Dermis microvascular lymphatic vessel endothelial cell (primary cell): ENCODE data around the gene PLCG2. TPM values are rescaled to one million over a fixed set of nuclear protein-coding genes. Genes with fewer than 3 reads are reported as not detected.
"Not testable (repeated sequence)": the region's sequence is repeated elsewhere in the genome, so short reads cannot be mapped to it uniquely, and the experiment has no call there.

Source experiments
- DNase-seq, 2 donors: peaks; one replicate each; pipeline versions ENCODE4 v3.0.0 to v3.0.0-alpha.2; 2010; ENCODE audit warnings: low read depth in 2 of 2
- total RNA-seq: library from RNA; depleted of rRNA; stranded (reverse); fragments of >200 nt; gene quantifications from 2 replicates; pipeline ENCODE4 v1.2.1, GENCODE V29; 2014

PLCG2 gene
- 10.4 and 25.9 TPM in 2 replicates for total RNA-seq

DNA sequence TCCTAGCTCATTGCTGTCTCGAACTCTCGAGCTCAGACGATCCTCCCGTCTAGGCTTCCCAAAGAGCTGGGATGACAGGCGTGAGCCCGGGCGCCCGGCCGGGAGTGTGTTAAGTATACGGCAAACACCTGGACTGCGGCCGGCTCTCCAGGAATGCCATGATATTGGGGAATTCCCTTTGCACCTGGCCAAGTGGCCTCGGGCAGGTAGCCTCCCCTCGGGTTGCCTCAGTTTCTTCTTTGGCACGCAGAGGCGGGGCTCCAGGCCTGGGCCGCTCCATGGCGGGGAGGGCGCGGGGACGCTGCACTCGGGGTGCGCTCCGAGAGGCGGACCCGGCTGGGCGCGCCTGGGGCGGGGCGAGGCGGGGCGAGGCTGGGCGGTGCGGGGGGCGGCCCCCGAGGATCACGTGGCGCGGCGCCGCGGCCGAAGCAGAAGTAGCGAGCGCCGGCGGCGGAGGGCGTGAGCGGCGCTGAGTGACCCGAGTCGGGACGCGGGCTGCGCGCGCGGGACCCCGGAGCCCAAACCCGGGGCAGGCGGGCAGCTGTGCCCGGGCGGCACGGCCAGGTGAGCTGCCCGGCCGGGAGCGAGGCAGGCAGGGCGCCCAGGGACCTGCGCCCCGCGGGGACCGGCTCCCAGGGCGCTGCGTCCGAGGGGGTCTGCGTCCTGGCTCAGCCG, at the start of gene PLCG2:
Gene PLCG2, plus strand, starts transcription at position 431 of the 675 bp plus-strand sequence. CDS start 6,699 bp downstream, outside the sequence.
- DNase-seq: peak; percentile 30 to 71

DNA sequence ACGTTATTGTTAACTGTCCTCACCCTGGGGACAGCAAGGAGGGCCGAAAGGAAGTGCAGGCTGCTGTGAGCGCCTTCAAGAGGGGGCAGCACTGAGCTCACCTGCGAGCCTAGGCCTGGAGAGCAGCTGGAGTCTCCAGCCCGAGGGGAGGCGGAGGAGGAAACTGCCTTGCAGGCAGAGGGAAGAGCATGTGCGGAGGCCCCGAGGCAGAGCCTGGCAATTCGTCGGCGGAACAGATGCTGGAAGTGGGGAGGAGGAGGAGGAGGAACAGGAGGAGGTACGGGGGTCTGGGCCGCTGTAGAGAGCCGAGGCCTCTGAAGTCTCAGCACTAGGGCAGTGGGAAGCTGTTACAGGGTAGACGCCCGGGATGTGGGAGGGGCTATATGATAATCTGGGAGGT, 49.6 kb upstream of the PLCG2 start:
- DNase-seq: no peak

DNA sequence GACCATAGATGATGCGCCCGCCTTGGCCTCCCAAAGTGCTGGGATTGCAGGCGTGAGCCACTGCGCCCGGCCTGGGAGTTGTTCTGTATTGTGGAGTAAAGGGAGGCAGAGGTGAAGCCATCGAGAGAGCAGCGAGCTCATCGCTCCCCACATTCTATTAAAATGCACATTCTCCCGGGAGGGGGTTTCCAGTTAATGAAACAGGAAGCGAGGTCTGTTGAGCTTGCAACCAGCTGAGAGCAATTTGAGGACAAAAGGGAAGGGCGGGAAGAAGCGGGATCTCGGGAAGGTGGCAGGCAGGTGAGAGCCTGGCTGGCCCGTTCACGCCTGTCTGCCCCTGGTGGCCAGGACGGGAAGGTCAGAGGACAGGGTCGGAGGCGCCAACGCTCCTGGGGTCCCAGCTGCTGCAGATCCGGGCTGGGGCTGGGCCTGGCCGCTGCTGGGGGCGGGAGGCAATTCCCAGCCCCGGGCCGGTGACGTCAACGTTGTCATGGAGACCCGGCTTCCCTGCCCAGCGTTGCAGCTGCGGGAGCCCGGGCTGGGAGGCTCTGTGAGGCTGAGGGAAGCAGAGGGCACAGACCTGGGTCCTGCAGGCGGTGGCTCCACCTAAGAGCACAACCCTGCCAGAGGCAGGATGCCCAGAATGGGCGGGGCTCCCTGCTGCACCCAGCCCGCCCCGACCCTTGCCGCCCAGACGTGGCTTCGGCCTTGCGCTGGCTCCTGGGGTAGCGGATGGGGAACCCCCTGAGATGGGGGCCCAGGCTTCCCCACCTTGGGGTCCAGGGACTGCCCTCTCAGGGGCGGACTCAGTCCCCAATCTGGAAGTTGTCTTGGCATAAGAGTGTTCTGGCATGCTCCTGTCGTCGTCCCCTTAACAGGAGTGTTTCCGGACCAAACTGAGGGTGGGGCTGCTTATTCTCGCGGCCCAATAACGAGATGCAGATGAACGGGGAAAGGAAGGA, 48.7 kb upstream of the PLCG2 start:
- peak; percentile 84 to 85 for DNase-seq

DNA sequence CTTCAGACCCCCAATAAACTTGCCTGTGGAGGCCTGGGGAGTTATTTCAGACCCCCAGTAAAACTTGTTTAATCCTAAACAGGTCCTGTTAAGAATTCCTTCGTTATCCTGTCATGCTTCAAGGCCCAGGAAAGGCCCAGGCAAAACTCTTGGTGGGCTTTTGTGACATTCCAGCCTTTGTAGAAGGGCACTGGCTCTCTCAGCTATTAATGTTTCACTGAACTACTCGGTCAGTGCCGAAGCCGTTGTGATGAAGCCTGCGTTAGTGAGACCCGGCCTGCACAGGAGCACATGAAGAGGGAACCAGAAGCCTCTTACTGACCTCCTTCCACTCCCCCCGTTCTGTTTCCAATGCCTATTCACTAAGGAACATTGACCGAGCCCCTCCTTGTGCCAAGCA, 47.4 kb upstream of the PLCG2 start:
- no peak for DNase-seq

DNA sequence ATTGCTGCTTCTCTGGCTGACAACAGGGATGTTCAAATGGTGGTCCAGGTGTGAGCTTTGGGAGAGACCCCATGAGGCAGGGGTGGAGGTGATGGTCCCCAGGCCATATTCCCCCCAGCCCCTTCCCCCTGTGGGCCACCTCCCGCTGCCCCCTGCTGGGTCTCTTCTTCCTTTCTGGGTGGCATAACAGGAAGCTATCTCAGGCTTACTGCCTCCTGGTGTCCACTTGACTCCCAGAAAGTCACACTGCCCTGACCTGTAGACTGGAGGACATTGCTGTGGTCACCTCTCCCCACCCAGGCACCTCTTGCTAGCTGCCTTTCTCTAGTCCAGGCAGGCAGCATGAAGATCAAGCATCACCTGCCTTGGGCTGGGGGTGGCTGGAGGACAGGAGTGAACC, 46.4 kb upstream of the PLCG2 start:
- DNase-seq: no peak

DNA sequence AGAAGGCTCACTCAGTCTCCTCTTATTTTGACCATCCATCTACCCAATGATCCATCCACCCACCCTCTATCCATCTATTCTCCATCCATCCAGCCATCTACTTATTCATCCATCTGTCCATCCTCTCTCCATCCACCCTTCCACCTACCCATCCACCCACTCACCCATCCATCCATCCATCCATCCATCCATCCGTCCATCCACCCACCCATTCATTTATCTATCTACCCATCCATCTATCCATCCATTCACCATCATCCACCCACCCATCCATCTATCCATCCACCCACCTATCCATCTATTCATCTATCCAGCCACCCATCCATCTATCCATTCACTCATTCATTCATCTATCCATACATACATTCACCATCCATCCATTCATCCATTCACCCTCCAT, 45.8 kb upstream of the PLCG2 start:
- DNase-seq: no peak

DNA sequence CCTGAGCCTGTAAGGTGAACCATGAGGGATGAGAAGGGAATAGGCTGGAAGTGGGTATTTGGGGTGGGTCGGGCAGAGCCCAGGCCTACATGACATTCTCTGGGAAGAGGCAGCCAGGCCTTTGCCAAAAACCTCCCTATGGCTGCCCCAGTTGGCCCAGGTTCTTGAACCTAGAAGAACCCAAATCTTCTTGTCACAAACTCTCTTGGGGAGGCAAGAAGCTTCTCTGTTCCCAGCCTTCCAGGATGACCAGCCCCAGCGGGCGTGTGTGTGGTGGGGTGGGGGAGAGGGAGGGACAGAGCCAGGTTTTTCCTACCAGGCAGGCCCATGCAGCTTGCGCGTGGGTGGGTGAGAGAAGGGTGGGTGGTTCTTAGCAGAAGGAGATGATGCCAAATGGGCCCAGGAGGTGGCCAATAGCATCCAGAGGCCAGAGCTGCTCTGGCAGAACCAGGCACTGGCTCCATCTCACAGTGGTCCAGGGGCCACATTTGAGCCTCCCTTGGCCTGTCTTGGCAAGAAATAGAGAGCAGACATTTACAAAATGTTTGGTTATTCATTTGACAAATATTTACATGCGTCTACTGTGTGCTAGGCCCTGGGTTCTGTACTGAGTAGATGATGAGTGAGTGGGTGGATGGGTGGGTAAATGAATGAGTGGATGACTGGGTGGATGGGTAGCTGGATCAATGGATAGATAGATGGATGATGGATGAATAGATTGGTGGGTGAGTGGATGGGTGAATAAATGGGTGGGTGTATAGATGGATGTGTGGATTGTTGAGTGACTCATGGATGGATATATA, 44.3 kb upstream of the PLCG2 start:
- DNase-seq: no peak

DNA sequence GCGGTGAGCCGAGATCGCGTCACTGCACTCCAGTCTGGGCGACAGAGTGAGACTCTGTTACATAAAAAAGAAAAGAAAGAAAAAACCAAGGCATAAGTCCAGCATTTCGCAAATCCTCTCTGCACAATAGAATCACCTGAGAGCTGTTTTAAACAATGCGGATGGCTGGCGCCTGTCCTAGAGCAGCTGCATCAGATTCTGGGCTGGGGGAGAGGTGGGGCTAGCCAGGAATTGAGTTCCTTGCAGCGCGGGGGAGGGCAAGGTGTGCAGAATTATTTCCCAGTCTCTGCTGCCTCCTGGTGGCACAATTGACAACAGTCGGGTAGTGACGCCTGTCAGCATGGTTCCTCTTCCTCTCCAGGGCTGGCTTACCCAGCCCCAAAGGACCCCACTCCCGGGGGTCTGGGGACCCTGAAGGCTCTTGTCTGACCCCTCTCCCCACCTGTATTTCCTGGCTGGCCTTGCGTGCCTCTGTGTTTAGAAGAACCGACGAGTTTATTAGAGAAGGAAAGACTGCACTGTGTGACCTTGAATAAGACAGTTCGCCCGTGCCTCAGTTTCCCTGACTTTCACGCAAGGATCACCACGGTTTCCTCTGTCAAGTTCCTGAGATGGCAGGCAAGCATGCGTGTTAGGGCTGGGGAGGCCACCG, 41.1 kb upstream of the PLCG2 start:
- DNase-seq: peak; percentile 87 to 92

DNA sequence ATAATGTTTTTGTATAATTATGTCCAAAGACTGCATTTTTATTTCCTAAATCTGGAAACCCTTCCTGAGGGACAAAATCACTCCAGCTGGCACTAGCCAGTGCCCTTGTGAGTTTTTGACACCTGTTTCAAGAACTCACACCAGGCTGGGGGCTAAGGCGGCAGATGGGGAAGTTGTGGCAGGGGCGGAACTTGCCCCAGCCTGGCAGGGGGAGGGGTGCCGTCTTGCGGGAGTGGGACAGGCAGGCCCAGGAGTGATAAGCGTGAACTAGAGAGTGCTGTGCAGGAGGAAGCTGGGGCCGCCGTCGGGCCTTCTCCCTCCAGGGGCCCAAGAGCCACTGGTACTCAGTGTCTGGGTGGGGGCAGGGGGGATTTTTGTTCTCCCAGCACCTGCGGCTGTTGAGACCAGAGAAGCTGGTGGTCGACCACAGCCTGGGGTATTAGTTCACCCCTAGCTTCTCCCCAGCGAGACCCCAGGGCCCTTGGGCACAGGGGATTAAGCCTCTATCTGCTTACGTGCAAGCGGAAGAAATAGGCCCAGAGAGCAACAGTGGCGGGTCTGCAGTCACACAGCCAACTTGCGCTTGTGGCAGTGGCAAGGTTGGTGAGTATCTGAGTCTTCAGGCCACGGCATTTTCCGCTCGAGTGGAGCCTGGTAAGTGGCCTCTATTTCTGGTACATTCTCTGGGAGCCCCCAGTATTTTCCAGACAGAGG, 40.2 kb upstream of the PLCG2 start:
- DNase-seq: no peak

DNA sequence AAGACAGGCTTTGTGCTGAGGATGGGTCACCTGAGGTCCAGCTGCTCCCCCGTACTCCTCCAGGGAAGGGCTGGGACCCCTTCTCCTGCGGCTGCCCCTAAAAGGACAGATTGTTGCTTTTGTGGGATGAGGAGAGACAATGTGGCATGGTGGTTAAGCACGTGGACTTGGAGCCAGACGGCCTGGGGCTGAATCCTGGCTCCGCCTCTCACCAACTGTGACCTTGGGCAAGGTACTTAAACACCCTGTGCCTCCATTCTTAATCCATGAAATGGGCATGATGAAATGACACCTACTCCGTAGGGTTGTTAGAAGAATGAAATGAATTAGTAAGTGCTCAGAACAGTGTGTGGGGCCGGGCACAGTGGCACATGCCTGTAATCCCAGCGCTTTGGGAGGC, 39.6 kb upstream of the PLCG2 start:
- DNase-seq: no peak

DNA sequence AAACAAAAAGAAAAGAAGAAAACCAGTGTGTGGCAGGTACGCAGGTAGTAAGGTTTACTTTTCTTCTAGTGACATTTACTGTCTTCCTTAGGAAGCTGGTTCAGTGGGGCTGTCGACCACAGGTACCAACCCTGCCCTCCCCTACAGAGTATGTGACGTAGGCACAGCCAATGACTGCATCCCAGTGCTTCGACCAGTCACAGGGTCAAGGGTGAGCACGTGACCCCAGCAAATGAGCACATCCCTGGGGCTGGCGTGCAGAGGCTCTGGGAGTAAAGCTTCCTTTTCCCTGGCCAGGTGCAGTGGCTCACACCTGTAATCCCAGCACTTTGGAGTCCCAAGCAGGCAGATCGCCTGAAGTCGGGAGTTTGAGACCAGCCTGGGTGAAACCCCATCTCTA, 38.9 kb upstream of the PLCG2 start:
- DNase-seq: no peak

DNA sequence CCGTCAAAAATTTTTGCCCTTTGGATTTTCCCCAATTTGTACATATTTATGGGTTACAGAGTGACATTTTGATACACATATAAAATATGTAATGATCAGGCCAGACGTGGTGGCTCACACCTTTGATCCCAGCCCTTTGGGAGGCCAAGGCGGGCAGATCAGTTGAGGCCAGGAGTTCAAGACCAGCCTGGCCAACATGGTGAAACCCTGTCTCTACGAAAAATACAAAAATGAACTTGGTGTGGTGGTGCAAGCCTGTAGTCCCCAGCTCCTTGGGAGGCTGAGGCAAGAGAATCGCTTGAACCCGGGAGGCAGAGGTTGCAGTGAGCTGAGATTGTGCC, 37.7 kb upstream of the PLCG2 start:
- DNase-seq: not testable (repeated sequence)

DNA sequence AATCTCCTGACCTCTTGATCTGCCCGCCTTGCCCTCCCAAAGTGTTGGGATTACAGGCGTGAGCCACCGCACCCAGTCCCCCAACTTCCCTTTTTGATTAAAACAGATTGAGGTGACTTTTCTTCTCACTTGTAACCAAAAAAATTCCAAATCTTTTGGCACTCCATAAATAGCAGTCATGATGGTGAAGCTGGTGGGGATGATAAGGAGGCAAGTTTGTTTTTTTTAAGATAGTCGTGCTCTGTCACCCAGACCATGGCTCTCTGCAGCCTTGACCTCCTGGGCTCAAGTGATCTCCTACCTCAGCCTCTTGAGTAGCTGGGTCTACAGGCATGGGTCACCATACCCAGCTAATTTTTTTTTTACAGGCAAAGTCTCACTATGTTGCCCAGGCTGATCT, 34.7 kb upstream of the PLCG2 start:
- no peak for DNase-seq

DNA sequence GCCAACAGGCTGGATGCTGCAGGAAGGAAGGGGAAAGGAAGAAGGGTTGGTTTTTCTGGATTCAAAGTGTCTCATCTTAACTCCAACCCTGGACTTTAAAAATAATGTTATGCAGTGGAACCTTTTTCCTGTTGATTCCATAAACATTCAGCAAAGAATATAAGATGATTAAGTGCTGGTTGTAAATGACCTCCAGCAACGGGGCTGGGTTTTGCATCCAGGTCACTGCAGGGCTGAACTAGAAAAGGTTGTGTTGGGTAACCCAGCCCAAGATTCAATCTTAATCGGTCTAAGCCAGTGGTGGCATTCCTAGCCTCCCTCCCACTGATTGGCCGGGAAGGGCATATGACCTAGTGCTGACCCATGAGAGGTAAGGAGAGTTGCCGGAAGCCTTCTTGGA, 34.2 kb upstream of the PLCG2 start:
- no peak for DNase-seq

DNA sequence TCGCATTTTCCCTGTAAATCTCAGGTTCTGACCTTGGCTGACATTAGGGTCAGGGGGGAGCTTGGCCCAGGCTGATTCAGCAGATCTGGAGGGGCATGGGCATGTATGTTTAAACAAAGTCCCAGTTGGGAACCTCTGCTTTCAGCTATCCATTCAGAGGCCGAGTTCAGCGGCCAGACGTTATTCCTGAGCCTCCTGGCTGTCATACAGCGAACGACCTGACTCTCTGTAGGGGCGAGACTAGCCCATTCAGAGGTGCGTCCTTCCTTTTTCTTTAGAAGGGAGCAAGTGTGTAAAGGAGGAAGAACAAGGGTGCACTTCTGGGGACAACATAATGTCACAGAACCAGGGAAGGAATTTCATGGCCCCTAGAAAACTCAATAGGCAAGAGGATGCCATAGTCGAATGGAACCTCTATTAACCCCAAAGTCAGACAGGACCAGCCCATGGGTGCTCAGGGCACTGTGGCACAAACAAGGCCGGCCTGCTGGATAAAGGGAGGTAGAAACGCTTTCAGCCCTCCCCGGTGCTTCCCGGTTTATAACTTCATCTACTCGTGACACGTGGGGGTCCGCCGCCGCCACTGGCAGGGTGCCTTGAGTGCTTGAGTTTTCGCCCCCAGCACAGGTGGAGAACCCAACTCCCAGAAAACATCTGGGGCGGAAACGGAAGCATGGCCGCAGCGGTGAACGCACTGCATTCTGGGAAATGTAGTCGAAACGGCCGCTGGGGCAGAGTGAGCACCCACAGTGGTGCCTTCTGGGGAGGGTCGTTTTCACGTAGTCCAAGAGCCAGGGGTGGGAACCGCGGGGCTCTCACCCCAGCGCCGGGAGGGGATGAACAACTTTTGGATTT, 33.2 kb upstream of the PLCG2 start:
- peak; percentile 30 to 49 for DNase-seq

DNA sequence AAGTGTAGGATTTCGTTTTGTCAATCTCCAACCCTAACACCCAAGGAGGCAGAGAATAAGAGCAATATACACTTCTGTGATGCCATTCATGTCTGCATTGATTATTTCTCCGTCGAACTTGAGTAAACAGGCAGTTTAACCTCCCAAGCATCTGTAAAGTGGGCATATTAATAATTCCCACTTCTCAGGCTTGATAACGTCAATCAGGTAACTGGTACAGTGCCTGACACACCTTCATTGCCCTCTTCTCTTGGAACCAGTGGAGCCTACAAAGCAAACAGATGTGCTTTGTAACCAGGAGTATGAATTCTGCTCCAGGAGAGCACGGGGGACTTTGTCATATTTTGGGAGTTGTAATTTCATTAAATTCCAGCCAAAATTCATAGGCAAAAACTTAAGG, 32.5 kb upstream of the PLCG2 start:
- no peak for DNase-seq

DNA sequence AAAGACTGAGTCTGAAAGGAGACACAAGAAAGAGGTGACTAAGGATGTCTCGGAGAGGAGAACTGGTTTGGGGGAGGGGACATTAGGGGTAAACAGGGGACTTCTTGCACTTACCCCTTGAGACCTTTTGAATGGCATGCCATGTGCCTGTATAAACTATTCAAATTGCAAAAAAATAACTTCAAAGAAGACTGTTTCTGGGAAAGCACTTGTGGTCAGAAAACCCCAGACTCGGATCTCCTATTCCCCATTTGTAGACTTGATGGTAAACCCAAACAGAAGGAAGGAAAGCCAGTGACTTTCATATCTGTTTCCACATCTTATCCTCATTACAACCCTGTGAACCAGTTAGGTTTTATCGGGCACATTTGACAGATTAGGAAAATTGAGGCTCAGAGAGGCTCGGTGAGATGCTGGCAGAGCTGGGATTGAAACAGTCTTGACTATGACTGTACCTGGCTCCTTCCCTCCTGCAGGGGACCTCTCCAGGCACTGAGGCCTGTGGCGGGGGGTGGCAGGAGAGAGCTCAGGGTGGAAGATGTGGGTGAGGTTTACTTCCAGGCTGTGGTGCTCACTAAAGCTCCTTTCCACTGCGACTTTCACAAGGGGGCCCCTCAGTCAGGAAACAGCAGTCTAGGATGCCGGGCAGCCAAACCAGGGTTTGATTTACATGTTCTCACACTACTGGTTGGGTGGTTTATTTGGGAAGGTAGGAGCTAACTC, 30.5 kb upstream of the PLCG2 start:
- DNase-seq: no peak

DNA sequence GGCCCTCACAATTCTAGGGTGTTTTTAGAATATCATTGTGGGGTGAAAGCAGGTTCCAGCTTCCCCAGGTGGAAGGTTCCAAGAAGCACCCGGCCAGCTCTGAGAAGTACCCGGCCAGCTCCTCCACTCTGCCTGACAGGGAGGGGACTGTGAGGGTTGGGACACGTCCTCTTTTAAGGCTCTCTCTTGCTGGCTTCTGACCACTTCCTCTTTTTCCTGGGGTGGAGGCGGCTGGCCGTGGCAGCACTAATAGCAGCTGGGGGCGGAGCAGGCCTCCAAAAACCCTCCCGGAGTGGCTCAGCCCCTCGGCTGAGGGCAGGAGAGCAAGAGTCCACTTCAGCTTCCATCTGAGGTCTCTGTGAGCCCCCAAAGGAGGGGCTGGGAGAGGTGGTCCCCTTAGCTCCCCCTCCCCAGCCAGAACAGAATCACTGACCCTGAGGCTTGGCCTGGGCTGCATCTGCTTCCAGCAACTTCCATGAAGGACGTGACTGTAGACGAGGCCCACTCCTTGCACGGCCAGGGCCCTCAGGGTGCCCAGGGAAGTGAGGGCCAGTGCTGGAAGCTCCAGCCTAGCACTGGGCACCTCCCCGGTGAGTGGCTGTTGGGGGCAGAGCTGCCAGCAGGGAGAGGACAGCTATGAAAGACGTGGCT, 26.7 kb upstream of the PLCG2 start:
- DNase-seq: no peak

DNA sequence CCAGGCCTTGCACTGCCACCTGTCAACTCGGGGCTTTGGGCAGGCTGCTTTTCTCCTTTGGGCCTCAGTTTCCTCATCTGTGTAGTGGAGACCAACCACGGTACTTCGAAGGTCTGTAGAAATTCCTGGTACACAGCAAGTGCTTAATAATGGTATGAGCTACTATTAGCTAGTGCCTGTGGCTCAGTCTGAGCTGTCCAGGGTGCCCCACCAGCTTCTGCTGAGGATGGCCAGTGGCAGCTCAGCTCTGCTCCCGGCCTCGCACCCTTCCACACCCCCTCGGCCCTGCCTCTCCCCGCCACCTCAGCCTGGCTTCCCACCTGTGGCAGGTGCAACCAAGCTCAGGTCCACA, 26.2 kb upstream of the PLCG2 start:
- DNase-seq: no peak
